ENCODE data around the gene DIS3L.

The DIS3L gene

GRCh38 chr15:66264859-66265513 lies 28.4 kb upstream of the DIS3L start:
- no peak overlapping the region for H3K4me3 ChIP-seq (ENCODE audit: control insufficient read depth, low read depth, low read length)
- no peak for DNase-seq (ENCODE audit: low read depth)
- no peak for TF ChIP-seq CTCF (conservative IDR thresholded peaks at IDR 0.05; ENCODE audit: control insufficient read depth, insufficient read depth, low read depth, low read length)

- TF ChIP-seq CTCF (conservative IDR thresholded peaks at IDR 0.05; ENCODE audit: control insufficient read depth, insufficient read depth, low read depth, low read length), result no peak
- DNase-seq (ENCODE audit: low read depth), result peak; percentile 37
- no peak overlapping the region for H3K4me3 ChIP-seq (ENCODE audit: control insufficient read depth, low read depth, low read length)
Observed at GRCh38 chr15:66269326-66270090, 23.9 kb upstream of the DIS3L start.

- H3K4me3 ChIP-seq (ENCODE audit: control insufficient read depth, low read depth, low read length), result no peak overlapping the region
- DNase-seq (ENCODE audit: low read depth), result no peak
- no peak for TF ChIP-seq CTCF (conservative IDR thresholded peaks at IDR 0.05; ENCODE audit: control insufficient read depth, insufficient read depth, low read depth, low read length)
Observed at GRCh38 chr15:66270932-66271331, 22.4 kb upstream of the DIS3L start.

- H3K4me3 ChIP-seq (ENCODE audit: control insufficient read depth, low read depth, low read length), result no peak overlapping the region
- TF ChIP-seq CTCF (conservative IDR thresholded peaks at IDR 0.05; ENCODE audit: control insufficient read depth, insufficient read depth, low read depth, low read length), result no peak
- no peak for DNase-seq (ENCODE audit: low read depth)
Observed at GRCh38 chr15:66275352-66275751, 18.0 kb upstream of the DIS3L start.

GRCh38 chr15:66276546-66276945 lies 16.8 kb upstream of the DIS3L start:
- no peak for TF ChIP-seq CTCF (conservative IDR thresholded peaks at IDR 0.05; ENCODE audit: control insufficient read depth, insufficient read depth, low read depth, low read length)
- H3K4me3 ChIP-seq (ENCODE audit: control insufficient read depth, low read depth, low read length), result no peak overlapping the region
- DNase-seq (ENCODE audit: low read depth), result no peak

- no peak for TF ChIP-seq CTCF (conservative IDR thresholded peaks at IDR 0.05; ENCODE audit: control insufficient read depth, insufficient read depth, low read depth, low read length)
- no peak overlapping the region for H3K4me3 ChIP-seq (ENCODE audit: control insufficient read depth, low read depth, low read length)
- DNase-seq (ENCODE audit: low read depth), result no peak
Observed at GRCh38 chr15:66278056-66278455, 15.3 kb upstream of the DIS3L start.

Data from fibroblast of mammary gland (primary cell).